Astrocyte (in vitro differentiated cells and primary cell): Measurements from ENCODE around the gene KATNB1.

Source experiments
- EZH2 ChIP-seq: IDR thresholded peaks from 2 replicates; pipeline ENCODE4 v1.6.1; 2012; ENCODE audit warnings: mild to moderate bottlenecking, low read length, inconsistent platforms; ENCODE audit not compliant: insufficient read depth
- TF ChIP-seq, protein P1 (sequence below): IDR thresholded peaks from 2 replicates; pipeline ENCODE4 v1.5.1; 2011; ENCODE audit warnings: low read depth, mild to moderate bottlenecking, inconsistent platforms, low read length, moderate library complexity; ENCODE audit not compliant: insufficient read depth

DNA sequence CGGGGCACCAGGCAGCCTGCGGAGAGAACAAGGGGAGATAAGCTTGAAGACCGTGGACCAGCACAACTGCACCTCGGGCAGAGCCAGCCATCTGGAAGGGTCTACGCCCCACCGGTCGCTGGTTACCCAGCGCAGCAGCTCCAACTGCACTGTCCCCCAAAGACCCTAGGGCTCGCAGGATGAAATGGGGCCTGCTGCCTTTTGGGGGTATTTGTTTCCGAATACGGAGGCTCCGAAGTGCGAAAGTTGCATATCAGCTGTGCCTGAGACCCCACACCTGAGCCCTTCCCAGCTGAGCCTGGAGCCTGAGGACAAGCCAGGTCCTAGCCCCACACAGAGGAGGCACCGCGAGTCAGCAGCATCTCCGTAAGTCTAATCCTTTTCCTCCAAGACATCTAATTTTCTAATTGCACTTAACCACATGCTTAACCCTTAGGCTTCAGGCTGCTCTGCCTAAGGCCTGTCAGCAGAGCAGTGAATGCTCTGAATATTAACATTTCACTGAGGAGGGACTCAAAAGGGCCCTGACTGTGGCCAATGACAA lies 62.8 kb downstream of the KATNB1 start:
- TF ChIP-seq, protein P1, sequence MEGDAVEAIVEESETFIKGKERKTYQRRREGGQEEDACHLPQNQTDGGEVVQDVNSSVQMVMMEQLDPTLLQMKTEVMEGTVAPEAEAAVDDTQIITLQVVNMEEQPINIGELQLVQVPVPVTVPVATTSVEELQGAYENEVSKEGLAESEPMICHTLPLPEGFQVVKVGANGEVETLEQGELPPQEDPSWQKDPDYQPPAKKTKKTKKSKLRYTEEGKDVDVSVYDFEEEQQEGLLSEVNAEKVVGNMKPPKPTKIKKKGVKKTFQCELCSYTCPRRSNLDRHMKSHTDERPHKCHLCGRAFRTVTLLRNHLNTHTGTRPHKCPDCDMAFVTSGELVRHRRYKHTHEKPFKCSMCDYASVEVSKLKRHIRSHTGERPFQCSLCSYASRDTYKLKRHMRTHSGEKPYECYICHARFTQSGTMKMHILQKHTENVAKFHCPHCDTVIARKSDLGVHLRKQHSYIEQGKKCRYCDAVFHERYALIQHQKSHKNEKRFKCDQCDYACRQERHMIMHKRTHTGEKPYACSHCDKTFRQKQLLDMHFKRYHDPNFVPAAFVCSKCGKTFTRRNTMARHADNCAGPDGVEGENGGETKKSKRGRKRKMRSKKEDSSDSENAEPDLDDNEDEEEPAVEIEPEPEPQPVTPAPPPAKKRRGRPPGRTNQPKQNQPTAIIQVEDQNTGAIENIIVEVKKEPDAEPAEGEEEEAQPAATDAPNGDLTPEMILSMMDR, result no peak
- no peak for TF ChIP-seq EZH2
